ENCODE measurements around the gene RASSF5. TPM values are rescaled to one million over a fixed set of nuclear protein-coding genes. Genes with fewer than 3 reads are reported as not detected.
A peak's percentile ranks its signal among the peaks of the same experiment; 100 is the strongest.

Gene RASSF5
- total and polyA plus RNA-seq, 9 of the 15 experiments (the other 6 are each of a cell fraction or from before 2014, with no cell fraction given), result 6.1 to 41.0 (median 25.2) TPM

- no peak for TF ChIP-seq NELFE (IDR thresholded peaks at IDR 0.05; ENCODE audit: insufficient read depth, insufficient read length)
- TF ChIP-seq, protein P1, sequence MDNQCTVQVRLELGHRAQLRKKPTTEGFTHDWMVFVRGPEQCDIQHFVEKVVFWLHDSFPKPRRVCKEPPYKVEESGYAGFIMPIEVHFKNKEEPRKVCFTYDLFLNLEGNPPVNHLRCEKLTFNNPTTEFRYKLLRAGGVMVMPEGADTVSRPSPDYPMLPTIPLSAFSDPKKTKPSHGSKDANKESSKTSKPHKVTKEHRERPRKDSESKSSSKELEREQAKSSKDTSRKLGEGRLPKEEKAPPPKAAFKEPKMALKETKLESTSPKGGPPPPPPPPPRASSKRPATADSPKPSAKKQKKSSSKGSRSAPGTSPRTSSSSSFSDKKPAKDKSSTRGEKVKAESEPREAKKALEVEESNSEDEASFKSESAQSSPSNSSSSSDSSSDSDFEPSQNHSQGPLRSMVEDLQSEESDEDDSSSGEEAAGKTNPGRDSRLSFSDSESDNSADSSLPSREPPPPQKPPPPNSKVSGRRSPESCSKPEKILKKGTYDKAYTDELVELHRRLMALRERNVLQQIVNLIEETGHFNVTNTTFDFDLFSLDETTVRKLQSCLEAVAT (IDR thresholded peaks at IDR 0.05), result peak in 1 of 2 experiments; percentile 6; a peak in 1 of 4 replicates
- peak; percentile 24 for TF ChIP-seq PRDM10 (IDR thresholded peaks at IDR 0.05; ENCODE audit: partially characterized antibody)
- TF ChIP-seq SPI1 (IDR thresholded peaks at IDR 0.05; ENCODE audit: borderline replicate concordance, low read depth, low read length), result 0 out of 2 replicates have a peak, but pooled peaks have one; percentile 46
- no peak for TF ChIP-seq ZNF507 (tag; conservative IDR thresholded peaks at IDR 0.05)
- TF ChIP-seq CSDE1 (IDR thresholded peaks at IDR 0.05), result peak in 1 of 2 experiments; percentile 96; a peak in 2 of 4 replicates
- no peak; the same call in 1 of the 2 replicates for TF ChIP-seq PRMT5 (CRISPR knock-in tag; IDR thresholded peaks at IDR 0.05)
- no peak for TF ChIP-seq ZKSCAN8 (CRISPR knock-in tag; IDR thresholded peaks at IDR 0.05)
- TF ChIP-seq HEY1 (CRISPR knock-in tag; IDR thresholded peaks at IDR 0.05; ENCODE audit: borderline replicate concordance), result no peak
- TF ChIP-seq, protein P2, sequence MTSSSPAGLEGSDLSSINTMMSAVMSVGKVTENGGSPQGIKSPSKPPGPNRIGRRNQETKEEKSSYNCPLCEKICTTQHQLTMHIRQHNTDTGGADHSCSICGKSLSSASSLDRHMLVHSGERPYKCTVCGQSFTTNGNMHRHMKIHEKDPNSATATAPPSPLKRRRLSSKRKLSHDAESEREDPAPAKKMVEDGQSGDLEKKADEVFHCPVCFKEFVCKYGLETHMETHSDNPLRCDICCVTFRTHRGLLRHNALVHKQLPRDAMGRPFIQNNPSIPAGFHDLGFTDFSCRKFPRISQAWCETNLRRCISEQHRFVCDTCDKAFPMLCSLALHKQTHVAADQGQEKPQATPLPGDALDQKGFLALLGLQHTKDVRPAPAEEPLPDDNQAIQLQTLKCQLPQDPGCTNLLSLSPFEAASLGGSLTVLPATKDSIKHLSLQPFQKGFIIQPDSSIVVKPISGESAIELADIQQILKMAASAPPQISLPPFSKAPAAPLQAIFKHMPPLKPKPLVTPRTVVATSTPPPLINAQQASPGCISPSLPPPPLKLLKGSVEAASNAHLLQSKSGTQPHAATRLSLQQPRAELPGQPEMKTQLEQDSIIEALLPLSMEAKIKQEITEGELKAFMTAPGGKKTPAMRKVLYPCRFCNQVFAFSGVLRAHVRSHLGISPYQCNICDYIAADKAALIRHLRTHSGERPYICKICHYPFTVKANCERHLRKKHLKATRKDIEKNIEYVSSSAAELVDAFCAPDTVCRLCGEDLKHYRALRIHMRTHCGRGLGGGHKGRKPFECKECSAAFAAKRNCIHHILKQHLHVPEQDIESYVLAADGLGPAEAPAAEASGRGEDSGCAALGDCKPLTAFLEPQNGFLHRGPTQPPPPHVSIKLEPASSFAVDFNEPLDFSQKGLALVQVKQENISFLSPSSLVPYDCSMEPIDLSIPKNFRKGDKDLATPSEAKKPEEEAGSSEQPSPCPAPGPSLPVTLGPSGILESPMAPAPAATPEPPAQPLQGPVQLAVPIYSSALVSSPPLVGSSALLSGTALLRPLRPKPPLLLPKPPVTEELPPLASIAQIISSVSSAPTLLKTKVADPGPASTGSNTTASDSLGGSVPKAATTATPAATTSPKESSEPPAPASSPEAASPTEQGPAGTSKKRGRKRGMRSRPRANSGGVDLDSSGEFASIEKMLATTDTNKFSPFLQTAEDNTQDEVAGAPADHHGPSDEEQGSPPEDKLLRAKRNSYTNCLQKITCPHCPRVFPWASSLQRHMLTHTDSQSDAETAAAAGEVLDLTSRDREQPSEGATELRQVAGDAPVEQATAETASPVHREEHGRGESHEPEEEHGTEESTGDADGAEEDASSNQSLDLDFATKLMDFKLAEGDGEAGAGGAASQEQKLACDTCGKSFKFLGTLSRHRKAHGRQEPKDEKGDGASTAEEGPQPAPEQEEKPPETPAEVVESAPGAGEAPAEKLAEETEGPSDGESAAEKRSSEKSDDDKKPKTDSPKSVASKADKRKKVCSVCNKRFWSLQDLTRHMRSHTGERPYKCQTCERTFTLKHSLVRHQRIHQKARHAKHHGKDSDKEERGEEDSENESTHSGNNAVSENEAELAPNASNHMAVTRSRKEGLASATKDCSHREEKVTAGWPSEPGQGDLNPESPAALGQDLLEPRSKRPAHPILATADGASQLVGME (CRISPR knock-in tag; IDR thresholded peaks at IDR 0.05), result peak; percentile 78; the same call in 1 of the 2 replicates
- no peak for TF ChIP-seq ZNF707 (CRISPR knock-in tag; conservative IDR thresholded peaks at IDR 0.05)
- TF ChIP-seq, protein P3, sequence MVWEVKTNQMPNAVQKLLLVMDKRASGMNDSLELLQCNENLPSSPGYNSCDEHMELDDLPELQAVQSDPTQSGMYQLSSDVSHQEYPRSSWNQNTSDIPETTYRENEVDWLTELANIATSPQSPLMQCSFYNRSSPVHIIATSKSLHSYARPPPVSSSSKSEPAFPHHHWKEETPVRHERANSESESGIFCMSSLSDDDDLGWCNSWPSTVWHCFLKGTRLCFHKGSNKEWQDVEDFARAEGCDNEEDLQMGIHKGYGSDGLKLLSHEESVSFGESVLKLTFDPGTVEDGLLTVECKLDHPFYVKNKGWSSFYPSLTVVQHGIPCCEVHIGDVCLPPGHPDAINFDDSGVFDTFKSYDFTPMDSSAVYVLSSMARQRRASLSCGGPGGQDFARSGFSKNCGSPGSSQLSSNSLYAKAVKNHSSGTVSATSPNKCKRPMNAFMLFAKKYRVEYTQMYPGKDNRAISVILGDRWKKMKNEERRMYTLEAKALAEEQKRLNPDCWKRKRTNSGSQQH (CRISPR knock-in tag; IDR thresholded peaks at IDR 0.05), result no peak
- TF ChIP-seq ATF1 (CRISPR knock-in tag; IDR thresholded peaks at IDR 0.05), result no peak
- TF ChIP-seq ATF1 (tag; IDR thresholded peaks at IDR 0.05), result peak; percentile 91
Measured at GRCh38 chr1:206635080-206635977, 128.0 kb downstream of the RASSF5 start, which contains the start of gene DYRK3 (continued).

Measured in K562 (cell line).